Measurements from ENCODE around the gene USE1.

Gene USE1

GRCh38 chr19:17205237-17206140 is 9.7 kb upstream of the USE1 start:
- peak; percentile 46 for DNase-seq (ENCODE audit: low read depth)

- no peak for DNase-seq (ENCODE audit: low read depth)
These were observed 8.2 kb upstream of the USE1 start for GRCh38 chr19:17206736-17207581.

- DNase-seq (ENCODE audit: low read depth) = no peak
These were observed 5.8 kb upstream of the USE1 start for GRCh38 chr19:17209126-17210036.

GRCh38 chr19:17210296-17210695 is 4.9 kb upstream of the USE1 start:
- DNase-seq (ENCODE audit: low read depth) = no peak

- no peak for DNase-seq (ENCODE audit: low read depth)
These were observed 3.4 kb upstream of the USE1 start for GRCh38 chr19:17211547-17212446.

GRCh38 chr19:17213334-17213733 is 1.8 kb upstream of the USE1 start:
- DNase-seq (ENCODE audit: low read depth) = no peak

- no peak for DNase-seq (ENCODE audit: low read depth)
These were observed 540 bp upstream of the USE1 start for GRCh38 chr19:17214508-17215126.

- DNase-seq (ENCODE audit: low read depth) = no peak
These were observed 1.0 kb downstream of the USE1 start for GRCh38 chr19:17216058-17216670.

GRCh38 chr19:17219286-17219685 is 4.1 kb downstream of the USE1 start:
- DNase-seq (ENCODE audit: low read depth) = no peak

- DNase-seq (ENCODE audit: low read depth) = no peak
These were observed 5.1 kb downstream of the USE1 start for GRCh38 chr19:17220207-17220758.

- DNase-seq (ENCODE audit: low read depth) = no peak
These were observed 9.9 kb downstream of the USE1 start for GRCh38 chr19:17225053-17225452.

GRCh38 chr19:17226002-17226933 is 11.1 kb downstream of the USE1 start, which contains the start of gene OCEL1:
Gene OCEL1, plus strand, starts transcription at chr19:17226226. Its CDS starts 22 bp downstream, at chr19:17226248.
- peak; percentile 95 for DNase-seq (ENCODE audit: low read depth)

- DNase-seq (ENCODE audit: low read depth) = no peak
These were observed 12.7 kb downstream of the USE1 start for GRCh38 chr19:17227798-17228367.

- no peak for DNase-seq (ENCODE audit: low read depth)
These were observed 14.7 kb downstream of the USE1 start for GRCh38 chr19:17229890-17230289.

- no peak for DNase-seq (ENCODE audit: low read depth)
These were observed 17.1 kb downstream of the USE1 start for GRCh38 chr19:17232258-17232657.

GRCh38 chr19:17234911-17235299 is 19.7 kb downstream of the USE1 start:
- DNase-seq (ENCODE audit: low read depth) = peak; percentile 45

- DNase-seq (ENCODE audit: low read depth) = peak; percentile 72
These were observed 20.3 kb downstream of the USE1 start for GRCh38 chr19:17235300-17235970.
